CD4-positive, alpha-beta T cell treated with Interferon gamma for 1 hour (primary cell): Measurements from ENCODE around the gene RPL28.

Experiments used
- DNase-seq: peaks from one replicate; pipeline ENCODE4 v3.0.0-alpha.2; 2020

Gene RPL28

GRCh38 chr19:55373993-55374757 is 11.6 kb upstream of the RPL28 start:
- DNase-seq = no peak

GRCh38 chr19:55376241-55376933 is 9.3 kb upstream of the RPL28 start, which contains the start of gene TMEM190:
TSS of gene TMEM190 (plus strand) at chr19:55376826. CDS start at chr19:55376854, 28 bp downstream.
- DNase-seq = no peak

GRCh38 chr19:55377356-55378131 is 8.2 kb upstream of the RPL28 start:
- DNase-seq = no peak

GRCh38 chr19:55379174-55379573 is 6.6 kb upstream of the RPL28 start:
- no peak for DNase-seq

- no peak for DNase-seq
Measured at GRCh38 chr19:55382013-55382412, 3.7 kb upstream of the RPL28 start.

GRCh38 chr19:55382522-55383054 is 3.1 kb upstream of the RPL28 start:
- DNase-seq = no peak

- DNase-seq = peak; percentile 45
Measured at GRCh38 chr19:55383279-55384130, 2.2 kb upstream of the RPL28 start.

GRCh38 chr19:55384131-55384919 is 1.4 kb upstream of the RPL28 start, which contains the start of gene TMEM238:
TSS of gene TMEM238 (minus strand) at chr19:55384292. CDS start at chr19:55384259, 33 bp downstream.
- DNase-seq = no peak

- DNase-seq = peak; percentile 94
Measured at GRCh38 chr19:55384920-55385723, 610 bp upstream of the RPL28 start.

GRCh38 chr19:55386493-55386971 is 800 bp downstream of the RPL28 start:
- DNase-seq = no peak

- DNase-seq = no peak
Measured at GRCh38 chr19:55387736-55388497, 2.2 kb downstream of the RPL28 start.

GRCh38 chr19:55389386-55390317 is 3.9 kb downstream of the RPL28 start:
- DNase-seq = no peak

GRCh38 chr19:55390461-55390880 is 4.7 kb downstream of the RPL28 start:
- DNase-seq = no peak

- no peak for DNase-seq
Measured at GRCh38 chr19:55391191-55391670, 5.5 kb downstream of the RPL28 start.

- DNase-seq = no peak
Measured at GRCh38 chr19:55391702-55392615, 6.2 kb downstream of the RPL28 start.

GRCh38 chr19:55392820-55393761 is 7.4 kb downstream of the RPL28 start:
- DNase-seq = no peak
